ENCODE results near the gene MAPK8IP3. TPM values are rescaled to one million over a fixed set of nuclear protein-coding genes. Genes with fewer than 3 reads are reported as not detected.

The MAPK8IP3 gene
- 156 TPM for polyA plus RNA-seq (2012; ENCODE audit: insufficient read depth, insufficient read length, low read depth)

- peak; percentile 61 for TF ChIP-seq CTCF (IDR thresholded peaks at IDR 0.05; ENCODE audit: low read depth, low read length)
- Histone ChIP-seq H3K27me3 (no peaks in the 10 kb centered on the region), H3K9me3 (no peaks in the 10 kb centered on the region), H3K4me3 (ENCODE audit: low read depth, low read length) (peak within 1 kb of the TSS; percentile 98), H3K36me3 (peaks cover 10% of the 10 kb centered on the region), H3K4me1 (peaks cover 4% of the 10 kb centered on the region; the same call in 1 of the 2 replicates)
- peak; percentile 95 for DNase-seq
Observed at GRCh38 chr16:1705688-1706385, at the start of gene MAPK8IP3. Gene MAPK8IP3 (plus strand): TSS chr16:1706195. CDS start chr16:1706340, 145 bp downstream.

GRCh38 chr16:1656808-1657617 is 49.0 kb upstream of the MAPK8IP3 start:
- Histone ChIP-seq H3K9me3 (no peaks in the 10 kb centered on the region), H3K36me3 (peaks cover 31% of the 10 kb centered on the region)
- TF ChIP-seq CTCF (IDR thresholded peaks at IDR 0.05; ENCODE audit: low read depth, low read length), result no peak

GRCh38 chr16:1657841-1658240 is 48.2 kb upstream of the MAPK8IP3 start:
- H3K4me3 ChIP-seq (ENCODE audit: low read depth, low read length), result no peak overlapping the region
- no peaks in the 10 kb centered on the region for H3K9me3 ChIP-seq
- no peak for DNase-seq
- no peaks in the 10 kb centered on the region for H3K27me3 ChIP-seq
- no peak for TF ChIP-seq CTCF (IDR thresholded peaks at IDR 0.05; ENCODE audit: low read depth, low read length)
- no peaks in the 10 kb centered on the region for H3K4me1 ChIP-seq
- peaks cover 37% of the 10 kb centered on the region for H3K36me3 ChIP-seq

More at GRCh38 chr16:1656808-1657617, 49.0 kb upstream of the MAPK8IP3 start:
- Histone ChIP-seq H3K4me3 (ENCODE audit: low read depth, low read length) (no peak overlapping the region), H3K4me1 (no peaks in the 10 kb centered on the region), H3K27me3 (no peaks in the 10 kb centered on the region)
- peak; percentile 34 for DNase-seq

- no peak for TF ChIP-seq CTCF (IDR thresholded peaks at IDR 0.05; ENCODE audit: low read depth, low read length)
- no peaks in the 10 kb centered on the region for H3K4me1 ChIP-seq
- no peak for DNase-seq
- peaks cover 42% of the 10 kb centered on the region for H3K36me3 ChIP-seq
- H3K4me3 ChIP-seq (ENCODE audit: low read depth, low read length), result no peak overlapping the region
- H3K9me3 ChIP-seq, result no peaks in the 10 kb centered on the region
- no peaks in the 10 kb centered on the region for H3K27me3 ChIP-seq
Observed at GRCh38 chr16:1659031-1659430, 47.0 kb upstream of the MAPK8IP3 start.

- no peaks in the 10 kb centered on the region for H3K9me3 ChIP-seq
- DNase-seq, result no peak
- H3K36me3 ChIP-seq, result peaks cover 40% of the 10 kb centered on the region
- no peaks in the 10 kb centered on the region for H3K4me1 ChIP-seq
- H3K4me3 ChIP-seq (ENCODE audit: low read depth, low read length), result no peak overlapping the region
- TF ChIP-seq CTCF (IDR thresholded peaks at IDR 0.05; ENCODE audit: low read depth, low read length), result no peak
- no peaks in the 10 kb centered on the region for H3K27me3 ChIP-seq
Observed at GRCh38 chr16:1661826-1662225, 44.2 kb upstream of the MAPK8IP3 start.
